K562 (cell line): ENCODE measurements around the gene ADIPOQ. TPM values are rescaled to one million over a fixed set of nuclear protein-coding genes. Genes with fewer than 3 reads are reported as not detected.

Source experiments
- ATAC-seq: fragments of 200-7000 bp; cut with Tn5 transposase; 3 replicates; pipeline ENCODE4 v1.9.1; 2020; ENCODE audit warnings: moderate library complexity
- BruUV-seq: library from RNA; stranded (reverse); fragments of 400-500 nt; replicated peaks from 2 replicates; lab custom pipeline; 2021; lab: Mats Ljungman, UMichigan
- CTCF ChIA-PET: fragments of 300-600 bp; formaldehyde crosslinking; extraction: SDS; loops from one replicate; lab custom pipeline; 2021; ENCODE audit warnings: low intra/inter-chr PET ratio; lab: Yijun Ruan, JAX
- POLR2A ChIA-PET: fragments of 300-600, 350-650 bp; sonication (Branson Sonifier 250); formaldehyde crosslinking; extraction: SDS; loops from one replicate; lab custom pipeline; 2021; ENCODE audit warnings: antibody characterized with exemption, inconsistent platforms; lab: Yijun Ruan, JAX
- DNase-seq, 4 experiments: peaks; one replicate each; pipeline versions ENCODE4 v3.0.0 to v3.0.0-alpha.2; 2011 to 2018; ENCODE audit warnings: low spot score in 3 of 4, mixed read lengths in 3 of 4; ENCODE audit errors: extremely low read depth in 1 of 4
- FAIRE-seq: peaks from 2 replicates; lab custom pipeline; 2011; peaks lifted over from hg19 to GRCh38; lab: Jason Lieb, UNC
- H2AFZ ChIP-seq: 2 replicates; pipeline ENCODE4 v1.6.0; 2011; ENCODE audit warnings: low read depth, low read length, control low read depth, inconsistent platforms
- H3K27ac ChIP-seq: fragments of 200-600 bp; 3 replicates; pipeline ENCODE4 v1.8.0; 2011; ENCODE audit warnings: low read depth, mild to moderate bottlenecking, control low read depth, inconsistent platforms, low read length, moderate library complexity, mixed read lengths; ENCODE audit errors: extremely low read depth
- H3K27me3 ChIP-seq, 2 experiments: fragments of 300-600 bp in 1 of 2; 2 replicates in 1 of 2; 3 replicates in 1 of 2; pipeline versions ENCODE4 v1.6.0 to v1.8.0; 2011; ENCODE audit warnings: inconsistent platforms in 2 of 2, low read length in 2 of 2, mild to moderate bottlenecking in 1 of 2, mixed read lengths in 1 of 2, moderate library complexity in 1 of 2; ENCODE audit not compliant: control insufficient read depth in 2 of 2, insufficient read depth in 2 of 2
- H3K36me3 ChIP-seq: fragments of 300-600 bp; 3 replicates; pipeline ENCODE4 v1.8.0; 2011; ENCODE audit warnings: mild to moderate bottlenecking, low read length, inconsistent platforms; ENCODE audit not compliant: control insufficient read depth, insufficient read depth
- H3K4me1 ChIP-seq, 2 experiments: fragments of 200-600 bp in 1 of 2; replicated peaks in 1 of 2; 2 replicates in 1 of 2; 3 replicates in 1 of 2; pipeline versions ENCODE4 v1.5.1 to v1.8.0; 2011; ENCODE audit warnings: inconsistent platforms in 2 of 2, low read length in 2 of 2, mild to moderate bottlenecking in 1 of 2, mixed read lengths in 1 of 2, moderate library complexity in 1 of 2; ENCODE audit not compliant: control insufficient read depth in 2 of 2, insufficient read depth in 2 of 2
- H3K4me2 ChIP-seq: 2 replicates; pipeline ENCODE4 v1.6.1; 2011; ENCODE audit warnings: low read length, control low read depth, inconsistent platforms, mixed read lengths; ENCODE audit not compliant: insufficient read depth
- H3K4me3 ChIP-seq: fragments of 200-600 bp; sonication (generic), shearing (Covaris generic); 2 replicates; pipeline ENCODE4 v1.5.1; 2016; ENCODE audit warnings: control low read depth, inconsistent platforms
- H3K79me2 ChIP-seq: fragments of 200-600 bp; 3 replicates; pipeline ENCODE4 v1.8.0; 2011; ENCODE audit warnings: low read length, inconsistent platforms; ENCODE audit not compliant: control insufficient read depth, insufficient read depth
- H3K9ac ChIP-seq, 2 experiments: 2 replicates each; pipeline versions ENCODE4 v1.6.0 to v1.6.1; 2011; ENCODE audit warnings: low read depth in 2 of 2, low read length in 2 of 2, control low read depth in 1 of 2, inconsistent platforms in 1 of 2, mild to moderate bottlenecking in 1 of 2, mixed read lengths in 1 of 2; ENCODE audit not compliant: insufficient read depth in 1 of 2
- H3K9me1 ChIP-seq: one replicate; pipeline ENCODE4 v1.6.0; 2011; ENCODE audit warnings: inconsistent platforms, mild to moderate bottlenecking, low read length, moderate library complexity; ENCODE audit not compliant: control insufficient read depth, insufficient read depth
- H3K9me3 ChIP-seq: replicated peaks from 2 replicates; pipeline ENCODE4 v1.5.1; 2011; ENCODE audit warnings: low read depth, low read length, inconsistent platforms; ENCODE audit not compliant: control insufficient read depth, insufficient read depth
- H4K20me1 ChIP-seq: replicated peaks from 2 replicates; pipeline ENCODE4 v1.6.1; 2011; ENCODE audit warnings: low read length, inconsistent platforms, mixed read lengths; ENCODE audit not compliant: control insufficient read depth, insufficient read depth
- FOXK1 ChIP-seq: sonication (generic); formaldehyde crosslinking; IDR thresholded peaks from 2 replicates; pipeline ENCODE4 v1.8.0; 2022; ENCODE audit warnings: missing genetic modification reagents, mild to moderate bottlenecking, borderline replicate concordance
- FOXP1 ChIP-seq: sonication (generic); formaldehyde crosslinking; IDR thresholded peaks from 2 replicates; pipeline ENCODE4 v1.8.0; 2022; ENCODE audit warnings: mild to moderate bottlenecking, missing genetic modification reagents
- NFATC3 ChIP-seq: fragments of 450-650 bp; IDR thresholded peaks from 2 replicates; pipeline ENCODE4 v1.6.1; 2017; ENCODE audit warnings: mild to moderate bottlenecking
- SMARCB1 ChIP-seq: IDR thresholded peaks from 2 replicates; pipeline ENCODE4 v1.6.1; 2011; ENCODE audit warnings: improper control_type of control experiment, low read depth; ENCODE audit not compliant: insufficient read length
- U2AF1 ChIP-seq: fragments of 200-400 bp; formaldehyde crosslinking; optimal IDR thresholded peaks from 2 replicates; pipeline ENCODE3; 2017; ENCODE audit warnings: mild to moderate bottlenecking, low read depth, low read length, moderate library complexity
- XRCC4 ChIP-seq: IDR thresholded peaks from one replicate; pipeline ENCODE4 v1.6.1; 2011; ENCODE audit not compliant: insufficient read depth, insufficient read length; ENCODE audit errors: extremely low read depth
- ZBTB8A ChIP-seq: fragments of 450-650 bp; IDR thresholded peaks from 2 replicates; pipeline ENCODE4 v1.6.1; 2018; ENCODE audit warnings: mild to moderate bottlenecking, moderate library complexity; ENCODE audit not compliant: partially characterized antibody
- ZBTB9 ChIP-seq: fragments of 450-650 bp; formaldehyde crosslinking; IDR thresholded peaks from 2 replicates; pipeline ENCODE4 v1.4.0; 2020; ENCODE audit warnings: mild to moderate bottlenecking, moderate library complexity
- ZNF699 ChIP-seq: fragments of 250-450 bp; sonication (Bioruptor Pico); IDR thresholded peaks from 2 replicates; pipeline ENCODE4 v1.8.0; 2021; ENCODE audit warnings: mild to moderate bottlenecking, moderate library complexity; ENCODE audit not compliant: insufficient replicate concordance
- ZNF766 ChIP-seq: fragments of 200-800 bp; sonication (Bioruptor generic); conservative IDR thresholded peaks from 2 replicates; pipeline ENCODE4 v1.6.1; 2016; ENCODE audit warnings: missing genetic modification characterization, missing compliant biosample characterization
- ZSCAN29 ChIP-seq: fragments of 450-650 bp; IDR thresholded peaks from 2 replicates; pipeline ENCODE4 v1.6.1; 2017
- WGBS: fragments of 100-300 bp; shearing (Covaris generic); methylation state at CpG from one replicate; pipeline ENCODE4 v1.1.6; 2016; ENCODE audit warnings: low coverage, mixed read lengths; ENCODE audit not compliant: insufficient coverage; ENCODE audit errors: missing lambda C conversion rate; 5-methylcytosine and 5-hydroxymethylcytosine counted together
- in situ Hi-C: fragments of 300-500 bp; cut with MboI; formaldehyde crosslinking; loops from 4 replicates; pipeline ENCODE4 v1.15.0; 2018; ENCODE audit warnings: inconsistent platforms, mixed read lengths
- intact Hi-C: fragments of 100-400 bp; cut with micrococcal nuclease; formaldehyde crosslinking; loops from 2 replicates; pipeline ENCODE4 v1.14.2; 2022
- polyA plus RNA-seq, 8 experiments: library from polyadenylated mRNA; depleted of rRNA in 4 of 8; stranded (reverse) in 5 of 8; unstranded in 3 of 8; fragments of >200 nt; fragmentation: Nextera tagmentation in 2 of 8; fragmentation: Illumina TruSeq in 1 of 8; extraction: Ambion mirVana in 2 of 8; extraction: Trizol in 1 of 8; gene quantifications; 2 replicates each; pipeline versions ENCODE4 v1.2.1 to v1.2.3, GENCODE V29; 2011 to 2014; ENCODE audit warnings: inconsistent platforms in 1 of 8, missing spikeins in 1 of 8
- total RNA-seq, 7 experiments: library from RNA; depleted of rRNA in 6 of 7; stranded (reverse); fragments of >200 nt in 6 of 7; fragmentation: Illumina TruSeq in 2 of 7; extraction: Trizol in 2 of 7; gene quantifications; 2 replicates each; pipeline versions ENCODE4 v1.2.1 to v1.2.3, GENCODE V29; 2011 to 2021; ENCODE audit warnings: low replicate concordance in 1 of 7
- TF ChIP-seq, protein P1 (sequence below): fragments of 450-650 bp; IDR thresholded peaks from 2 replicates; pipeline ENCODE4 v1.6.1; 2014; ENCODE audit warnings: low read depth, mild to moderate bottlenecking, moderate library complexity, borderline replicate concordance

Gene ADIPOQ
- total and polyA plus RNA-seq, 9 of the 15 experiments (the other 6 are each of a cell fraction or from before 2014, with no cell fraction given): 0.01 to 0.04 (median 0.03) TPM; not detected in 4

DNA sequence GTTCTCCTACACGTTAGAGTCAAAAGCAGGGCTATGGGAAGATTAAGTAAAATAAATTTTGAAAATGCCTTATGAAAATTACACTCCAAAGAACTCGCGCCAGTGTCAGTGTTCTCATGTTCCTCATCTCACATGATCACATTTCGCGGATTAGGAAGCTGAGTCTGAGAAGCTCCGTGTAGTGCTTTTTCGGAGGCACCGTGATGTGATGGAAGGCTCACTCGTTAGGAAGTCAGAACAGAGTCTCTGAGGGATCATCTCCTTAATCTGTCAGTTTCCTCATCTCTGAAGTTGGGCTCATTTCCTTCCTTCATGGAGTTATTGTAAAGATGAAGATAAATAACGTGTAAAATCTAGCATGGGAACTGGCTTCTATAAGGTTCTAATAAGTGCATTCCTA lies 3.2 kb downstream of the ADIPOQ start:
- Histone ChIP-seq H3K79me2 (no peaks in the 10 kb centered on the region), H3K9me1 (no peaks in the 10 kb centered on the region), H3K4me3 (no peak overlapping the region), H4K20me1 (no peaks in the 10 kb centered on the region), H3K9ac (no peak overlapping the region), H3K36me3 (no peaks in the 10 kb centered on the region), H3K4me2 (no peak overlapping the region), H2AFZ (peak overlapping the region; percentile 22; the same call in 1 of the 2 replicates), H3K4me1 (no peaks in the 10 kb centered on the region; a peak in 1 of 5 replicates), H3K9me3 (no peaks in the 10 kb centered on the region), H3K27me3 (no peaks in the 10 kb centered on the region), H3K27ac (no peak overlapping the region)
- ChIA-PET POLR2A (no interaction called here), CTCF (no interaction called here)
- BruUV-seq: no TSS peak
- ATAC-seq (no peak), DNase-seq (no peak), FAIRE-seq (no peak)
- in situ Hi-C loops: loop anchor here (5.0 to 10.0 kb wide), 2 partner anchors 87 to 319 kb away; partner anchors contain the start of gene ST6GAL1
- intact Hi-C loops: no loop called here
- WGBS: 56% methylated on average over 10 of the region's 10 CpGs
- TF ChIP-seq XRCC4 (no peak), ZBTB8A (no peak), ZNF699 (no peak), ZBTB9 (no peak), FOXK1 (no peak), NFATC3 (no peak), ZSCAN29 (no peak), ZNF766 (CRISPR knock-in tag) (no peak), FOXP1 (CRISPR knock-in tag) (no peak), SMARCB1 (no peak), U2AF1 (no peak)
- TF ChIP-seq, protein P1, sequence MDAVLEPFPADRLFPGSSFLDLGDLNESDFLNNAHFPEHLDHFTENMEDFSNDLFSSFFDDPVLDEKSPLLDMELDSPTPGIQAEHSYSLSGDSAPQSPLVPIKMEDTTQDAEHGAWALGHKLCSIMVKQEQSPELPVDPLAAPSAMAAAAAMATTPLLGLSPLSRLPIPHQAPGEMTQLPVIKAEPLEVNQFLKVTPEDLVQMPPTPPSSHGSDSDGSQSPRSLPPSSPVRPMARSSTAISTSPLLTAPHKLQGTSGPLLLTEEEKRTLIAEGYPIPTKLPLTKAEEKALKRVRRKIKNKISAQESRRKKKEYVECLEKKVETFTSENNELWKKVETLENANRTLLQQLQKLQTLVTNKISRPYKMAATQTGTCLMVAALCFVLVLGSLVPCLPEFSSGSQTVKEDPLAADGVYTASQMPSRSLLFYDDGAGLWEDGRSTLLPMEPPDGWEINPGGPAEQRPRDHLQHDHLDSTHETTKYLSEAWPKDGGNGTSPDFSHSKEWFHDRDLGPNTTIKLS: no peak
